Liver (tissue), 9 donors: ENCODE data around the gene CCNY. TPM values are rescaled to one million over a fixed set of nuclear protein-coding genes. Genes with fewer than 3 reads are reported as not detected.

Experiments
- DNase-seq: peaks from one replicate; pipeline ENCODE4 v3.0.0-alpha.2; 2017; ENCODE audit warnings: low spot score
- H3K27ac ChIP-seq, 2 donors: one replicate each; pipeline ENCODE4 v1.7.0; 2013; ENCODE audit warnings: inconsistent platforms in 2 of 2, low read length in 2 of 2, control low read depth in 1 of 2, low read depth in 1 of 2, mild to moderate bottlenecking in 1 of 2
- H3K27me3 ChIP-seq, 4 donors: one replicate each; pipeline versions ENCODE4 v1.6.1 to v1.7.0; 2013; ENCODE audit warnings: low read length in 3 of 4, inconsistent platforms in 1 of 4, mild to moderate bottlenecking in 1 of 4, moderate library complexity in 1 of 4; ENCODE audit not compliant: control insufficient read depth in 4 of 4, insufficient read depth in 4 of 4
- H3K36me3 ChIP-seq, 4 donors: one replicate each; pipeline versions ENCODE4 v1.6.1 to v1.7.0; 2013; ENCODE audit warnings: low read length in 3 of 4, mild to moderate bottlenecking in 3 of 4, low read depth in 1 of 4, moderate library complexity in 1 of 4; ENCODE audit not compliant: control insufficient read depth in 4 of 4, insufficient read depth in 3 of 4
- H3K4me1 ChIP-seq, 4 donors: one replicate each; pipeline versions ENCODE4 v1.6.1 to v1.7.0; 2013; ENCODE audit warnings: low read length in 3 of 4, mild to moderate bottlenecking in 3 of 4, moderate library complexity in 1 of 4; ENCODE audit not compliant: control insufficient read depth in 4 of 4, insufficient read depth in 4 of 4
- H3K4me3 ChIP-seq, 3 donors: one replicate each; pipeline versions ENCODE4 v1.6.1 to v1.7.0; 2013; ENCODE audit warnings: low read length in 3 of 3, control low read depth in 1 of 3, low read depth in 1 of 3, mild to moderate bottlenecking in 1 of 3
- H3K9ac ChIP-seq, 2 donors: one replicate each; pipeline ENCODE4 v1.7.0; 2013; ENCODE audit warnings: low read length in 2 of 2, mild to moderate bottlenecking in 2 of 2, moderate library complexity in 2 of 2, control low read depth in 1 of 2, low read depth in 1 of 2
- H3K9me3 ChIP-seq, 4 donors: one replicate each; pipeline versions ENCODE4 v1.6.1 to v1.7.0; 2013; ENCODE audit warnings: low read length in 3 of 4; ENCODE audit not compliant: control insufficient read depth in 4 of 4
- EGR1 ChIP-seq, 2 donors: IDR thresholded peaks; 2 replicates each; pipeline ENCODE4 v1.6.1; 2016 to 2018; ENCODE audit warnings: antibody characterized with exemption in 2 of 2, low read depth in 2 of 2
- FOXA1 ChIP-seq: IDR thresholded peaks from 2 replicates; pipeline ENCODE4 v1.6.1; 2016; ENCODE audit warnings: antibody characterized with exemption
- FOXA2 ChIP-seq: IDR thresholded peaks from 2 replicates; pipeline ENCODE4 v1.6.1; 2016; ENCODE audit warnings: antibody characterized with exemption
- GABPA ChIP-seq, 2 donors: IDR thresholded peaks in 1 of 2; conservative IDR thresholded peaks in 1 of 2; 2 replicates each; pipeline ENCODE4 v1.6.1; 2016; ENCODE audit warnings: antibody characterized with exemption in 2 of 2, mild to moderate bottlenecking in 1 of 2, moderate library complexity in 1 of 2
- HNF4A ChIP-seq, 2 donors: conservative IDR thresholded peaks; 2 replicates each; pipeline ENCODE4 v1.6.1; 2016; ENCODE audit warnings: antibody characterized with exemption in 2 of 2, mild to moderate bottlenecking in 2 of 2
- HNF4G ChIP-seq: IDR thresholded peaks from 2 replicates; pipeline ENCODE4 v1.6.1; 2016; ENCODE audit warnings: antibody characterized with exemption
- JUND ChIP-seq, 2 donors: IDR thresholded peaks; 2 replicates each; pipeline ENCODE4 v1.6.1; 2016; ENCODE audit warnings: antibody characterized with exemption in 2 of 2
- NR2F2 ChIP-seq: IDR thresholded peaks from 2 replicates; pipeline ENCODE4 v1.6.1; 2016; ENCODE audit warnings: antibody characterized with exemption
- SP1 ChIP-seq: IDR thresholded peaks from 2 replicates; pipeline ENCODE4 v1.6.1; 2018; ENCODE audit warnings: antibody characterized with exemption, mild to moderate bottlenecking
- YY1 ChIP-seq: IDR thresholded peaks from 2 replicates; pipeline ENCODE4 v1.6.1; 2016; ENCODE audit warnings: antibody characterized with exemption, mild to moderate bottlenecking
- WGBS: extraction: QIAGEN DNeasy Blood & Tissue Kit; methylation state at CpG from one replicate; pipeline ENCODE4 v1.1.7; 2013; 5-methylcytosine and 5-hydroxymethylcytosine counted together
- polyA plus RNA-seq, 2 donors: library from polyadenylated mRNA; stranded (reverse) in 1 of 2; unstranded in 1 of 2; fragments of 200-250 nt in 1 of 2; fragments of >200 nt in 1 of 2; fragmentation: Nextera tagmentation in 1 of 2; extraction: Ambion mirVana in 1 of 2; gene quantifications; one replicate each; pipeline versions ENCODE4 v1.2.1 to v1.2.3, GENCODE V29; 2013 to 2015
- total RNA-seq, 2 donors: library from RNA; depleted of rRNA; stranded (reverse); fragments of >200 nt; gene quantifications; one replicate each; pipeline ENCODE4 v1.2.3, GENCODE V29; 2014
- TF ChIP-seq, protein P1 (sequence below): fragments of 150-350 bp; IDR thresholded peaks from 2 replicates; pipeline ENCODE4 v1.5.1; 2017; ENCODE audit warnings: improper control_type of control experiment, low read depth, low read length; ENCODE audit not compliant: missing input control
- TF ChIP-seq, protein P2 (sequence below): IDR thresholded peaks from 2 replicates; pipeline ENCODE4 v1.6.1; 2016; ENCODE audit warnings: antibody characterized with exemption, mild to moderate bottlenecking
- TF ChIP-seq, protein P3 (sequence below): IDR thresholded peaks from 2 replicates; pipeline ENCODE4 v1.6.1; 2016; ENCODE audit warnings: antibody characterized with exemption
- TF ChIP-seq, protein P4 (sequence below): IDR thresholded peaks from 2 replicates; pipeline ENCODE4 v1.6.1; 2016; ENCODE audit warnings: antibody characterized with exemption
- TF ChIP-seq, protein P5 (sequence below): IDR thresholded peaks from 2 replicates; pipeline ENCODE4 v1.6.1; 2016; ENCODE audit warnings: antibody characterized with exemption
- donor health status: healthy.
- donor health status: healthy.
- donor health status: healthy.
- donor health status: healthy.
- donor health status: healthy.

The CCNY gene
- total and polyA plus RNA-seq, 4 donors, result 17.6 to 38.4 (median 21.8) TPM

DNA sequence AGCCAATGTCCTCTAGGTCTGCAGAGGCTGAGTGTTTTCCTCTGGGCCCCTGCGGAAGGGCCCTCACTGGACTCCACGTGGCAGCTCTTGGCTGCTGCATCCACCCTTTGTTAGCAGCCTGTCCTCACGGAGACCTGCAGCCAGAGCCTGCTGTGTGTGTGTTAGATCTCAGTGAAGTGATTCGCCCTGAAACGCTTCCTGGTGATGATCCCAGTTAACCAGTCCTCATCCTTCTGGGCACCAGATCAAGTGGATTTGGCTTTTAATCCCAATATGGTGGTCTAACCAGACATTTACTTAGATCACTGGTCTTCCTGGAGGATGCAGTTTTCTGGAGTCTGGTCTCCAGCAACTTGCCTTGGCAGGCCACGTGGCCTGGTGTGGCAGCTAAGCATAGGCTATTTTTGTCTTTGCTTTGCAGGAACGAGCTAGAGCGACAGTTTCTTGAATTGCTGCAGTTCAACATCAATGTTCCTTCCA lies 229.3 kb downstream of the CCNY start:
- TF ChIP-seq NR2F2 (no peak), YY1 (no peak), SP1 (no peak), EGR1 (IDR thresholded peaks at IDR 0.05; ENCODE audit: low read depth in 2 of 2) (no peak), GABPA (IDR thresholded peaks at IDR 0.05 in 1 of 2, conservative IDR thresholded peaks at IDR 0.05 in 1 of 2) (no peak), JUND (IDR thresholded peaks at IDR 0.05) (no peak), FOXA2 (no peak), FOXA1 (no peak), HNF4A (conservative IDR thresholded peaks at IDR 0.05) (no peak)
- TF ChIP-seq, protein P1, sequence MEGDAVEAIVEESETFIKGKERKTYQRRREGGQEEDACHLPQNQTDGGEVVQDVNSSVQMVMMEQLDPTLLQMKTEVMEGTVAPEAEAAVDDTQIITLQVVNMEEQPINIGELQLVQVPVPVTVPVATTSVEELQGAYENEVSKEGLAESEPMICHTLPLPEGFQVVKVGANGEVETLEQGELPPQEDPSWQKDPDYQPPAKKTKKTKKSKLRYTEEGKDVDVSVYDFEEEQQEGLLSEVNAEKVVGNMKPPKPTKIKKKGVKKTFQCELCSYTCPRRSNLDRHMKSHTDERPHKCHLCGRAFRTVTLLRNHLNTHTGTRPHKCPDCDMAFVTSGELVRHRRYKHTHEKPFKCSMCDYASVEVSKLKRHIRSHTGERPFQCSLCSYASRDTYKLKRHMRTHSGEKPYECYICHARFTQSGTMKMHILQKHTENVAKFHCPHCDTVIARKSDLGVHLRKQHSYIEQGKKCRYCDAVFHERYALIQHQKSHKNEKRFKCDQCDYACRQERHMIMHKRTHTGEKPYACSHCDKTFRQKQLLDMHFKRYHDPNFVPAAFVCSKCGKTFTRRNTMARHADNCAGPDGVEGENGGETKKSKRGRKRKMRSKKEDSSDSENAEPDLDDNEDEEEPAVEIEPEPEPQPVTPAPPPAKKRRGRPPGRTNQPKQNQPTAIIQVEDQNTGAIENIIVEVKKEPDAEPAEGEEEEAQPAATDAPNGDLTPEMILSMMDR, result no peak
- TF ChIP-seq, protein P2, sequence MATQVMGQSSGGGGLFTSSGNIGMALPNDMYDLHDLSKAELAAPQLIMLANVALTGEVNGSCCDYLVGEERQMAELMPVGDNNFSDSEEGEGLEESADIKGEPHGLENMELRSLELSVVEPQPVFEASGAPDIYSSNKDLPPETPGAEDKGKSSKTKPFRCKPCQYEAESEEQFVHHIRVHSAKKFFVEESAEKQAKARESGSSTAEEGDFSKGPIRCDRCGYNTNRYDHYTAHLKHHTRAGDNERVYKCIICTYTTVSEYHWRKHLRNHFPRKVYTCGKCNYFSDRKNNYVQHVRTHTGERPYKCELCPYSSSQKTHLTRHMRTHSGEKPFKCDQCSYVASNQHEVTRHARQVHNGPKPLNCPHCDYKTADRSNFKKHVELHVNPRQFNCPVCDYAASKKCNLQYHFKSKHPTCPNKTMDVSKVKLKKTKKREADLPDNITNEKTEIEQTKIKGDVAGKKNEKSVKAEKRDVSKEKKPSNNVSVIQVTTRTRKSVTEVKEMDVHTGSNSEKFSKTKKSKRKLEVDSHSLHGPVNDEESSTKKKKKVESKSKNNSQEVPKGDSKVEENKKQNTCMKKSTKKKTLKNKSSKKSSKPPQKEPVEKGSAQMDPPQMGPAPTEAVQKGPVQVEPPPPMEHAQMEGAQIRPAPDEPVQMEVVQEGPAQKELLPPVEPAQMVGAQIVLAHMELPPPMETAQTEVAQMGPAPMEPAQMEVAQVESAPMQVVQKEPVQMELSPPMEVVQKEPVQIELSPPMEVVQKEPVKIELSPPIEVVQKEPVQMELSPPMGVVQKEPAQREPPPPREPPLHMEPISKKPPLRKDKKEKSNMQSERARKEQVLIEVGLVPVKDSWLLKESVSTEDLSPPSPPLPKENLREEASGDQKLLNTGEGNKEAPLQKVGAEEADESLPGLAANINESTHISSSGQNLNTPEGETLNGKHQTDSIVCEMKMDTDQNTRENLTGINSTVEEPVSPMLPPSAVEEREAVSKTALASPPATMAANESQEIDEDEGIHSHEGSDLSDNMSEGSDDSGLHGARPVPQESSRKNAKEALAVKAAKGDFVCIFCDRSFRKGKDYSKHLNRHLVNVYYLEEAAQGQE, result no peak
- TF ChIP-seq, protein P3, sequence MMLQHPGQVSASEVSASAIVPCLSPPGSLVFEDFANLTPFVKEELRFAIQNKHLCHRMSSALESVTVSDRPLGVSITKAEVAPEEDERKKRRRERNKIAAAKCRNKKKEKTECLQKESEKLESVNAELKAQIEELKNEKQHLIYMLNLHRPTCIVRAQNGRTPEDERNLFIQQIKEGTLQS, result no peak
- TF ChIP-seq, protein P4, sequence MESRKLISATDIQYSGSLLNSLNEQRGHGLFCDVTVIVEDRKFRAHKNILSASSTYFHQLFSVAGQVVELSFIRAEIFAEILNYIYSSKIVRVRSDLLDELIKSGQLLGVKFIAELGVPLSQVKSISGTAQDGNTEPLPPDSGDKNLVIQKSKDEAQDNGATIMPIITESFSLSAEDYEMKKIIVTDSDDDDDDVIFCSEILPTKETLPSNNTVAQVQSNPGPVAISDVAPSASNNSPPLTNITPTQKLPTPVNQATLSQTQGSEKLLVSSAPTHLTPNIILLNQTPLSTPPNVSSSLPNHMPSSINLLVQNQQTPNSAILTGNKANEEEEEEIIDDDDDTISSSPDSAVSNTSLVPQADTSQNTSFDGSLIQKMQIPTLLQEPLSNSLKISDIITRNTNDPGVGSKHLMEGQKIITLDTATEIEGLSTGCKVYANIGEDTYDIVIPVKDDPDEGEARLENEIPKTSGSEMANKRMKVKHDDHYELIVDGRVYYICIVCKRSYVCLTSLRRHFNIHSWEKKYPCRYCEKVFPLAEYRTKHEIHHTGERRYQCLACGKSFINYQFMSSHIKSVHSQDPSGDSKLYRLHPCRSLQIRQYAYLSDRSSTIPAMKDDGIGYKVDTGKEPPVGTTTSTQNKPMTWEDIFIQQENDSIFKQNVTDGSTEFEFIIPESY, result no peak
- TF ChIP-seq, protein P5, sequence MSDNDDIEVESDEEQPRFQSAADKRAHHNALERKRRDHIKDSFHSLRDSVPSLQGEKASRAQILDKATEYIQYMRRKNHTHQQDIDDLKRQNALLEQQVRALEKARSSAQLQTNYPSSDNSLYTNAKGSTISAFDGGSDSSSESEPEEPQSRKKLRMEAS, result no peak
- peaks cover 5 to 16% (median 6%) of the 10 kb centered on the region in 4 donors for H3K36me3 ChIP-seq
- no peaks in the 10 kb centered on the region for H3K9me3 ChIP-seq
- no peak overlapping the region for H3K4me3 ChIP-seq
- H3K27me3 ChIP-seq, result no peaks in the 10 kb centered on the region
- DNase-seq, result no peak
- peaks cover 0 to 2% (median 0%) of the 10 kb centered on the region in 4 donors for H3K4me1 ChIP-seq
- H3K9ac ChIP-seq, result no peak overlapping the region
- H3K27ac ChIP-seq, result no peak overlapping the region
- 89% methylated on average over 8 of the region's 8 CpGs for WGBS

DNA sequence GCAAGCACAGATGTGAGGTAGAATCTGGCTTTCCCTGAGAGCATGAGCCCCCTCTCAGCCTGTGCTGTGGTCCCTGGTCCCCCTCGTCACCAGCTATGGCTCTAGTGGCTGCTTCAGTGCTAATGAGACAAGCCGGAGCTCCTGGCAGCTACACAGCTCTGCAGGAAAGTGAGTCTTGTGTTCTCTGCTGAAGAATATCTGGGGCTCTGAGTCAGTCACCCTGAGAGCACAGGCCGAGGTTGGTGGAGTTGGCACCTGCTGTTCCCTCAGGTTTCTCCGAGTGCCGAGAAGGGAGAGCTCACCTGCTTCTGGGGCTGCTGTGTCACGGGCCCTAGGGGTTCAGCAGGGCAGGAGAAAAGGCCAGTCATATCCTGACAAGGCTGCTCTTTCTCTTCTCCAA lies 231.6 kb downstream of the CCNY start:
- Histone ChIP-seq H3K27ac (no peak overlapping the region), H3K36me3 (peaks cover 5 to 18% (median 6%) of the 10 kb centered on the region in 4 donors), H3K27me3 (no peaks in the 10 kb centered on the region), H3K4me1 (peaks cover 0 to 2% (median 0%) of the 10 kb centered on the region in 4 donors), H3K4me3 (no peak overlapping the region), H3K9me3 (no peaks in the 10 kb centered on the region), H3K9ac (no peak overlapping the region)
- WGBS, result 95% methylated on average over 6 of the region's 6 CpGs
- DNase-seq, result no peak
- TF ChIP-seq, protein P3, result no peak
- TF ChIP-seq HNF4G (no peak), FOXA2 (no peak), EGR1 (IDR thresholded peaks at IDR 0.05; ENCODE audit: low read depth in 2 of 2) (no peak), YY1 (no peak)
- TF ChIP-seq, protein P2, result no peak
- TF ChIP-seq, protein P5, result no peak
